ENCODE results near the gene LAMA2. TPM values are rescaled to one million over a fixed set of nuclear protein-coding genes. Genes with fewer than 3 reads are reported as not detected.

LAMA2 gene
- total and polyA plus RNA-seq, 7 donors, result 8.8 to 59.0 (median 27.3) TPM

DNA sequence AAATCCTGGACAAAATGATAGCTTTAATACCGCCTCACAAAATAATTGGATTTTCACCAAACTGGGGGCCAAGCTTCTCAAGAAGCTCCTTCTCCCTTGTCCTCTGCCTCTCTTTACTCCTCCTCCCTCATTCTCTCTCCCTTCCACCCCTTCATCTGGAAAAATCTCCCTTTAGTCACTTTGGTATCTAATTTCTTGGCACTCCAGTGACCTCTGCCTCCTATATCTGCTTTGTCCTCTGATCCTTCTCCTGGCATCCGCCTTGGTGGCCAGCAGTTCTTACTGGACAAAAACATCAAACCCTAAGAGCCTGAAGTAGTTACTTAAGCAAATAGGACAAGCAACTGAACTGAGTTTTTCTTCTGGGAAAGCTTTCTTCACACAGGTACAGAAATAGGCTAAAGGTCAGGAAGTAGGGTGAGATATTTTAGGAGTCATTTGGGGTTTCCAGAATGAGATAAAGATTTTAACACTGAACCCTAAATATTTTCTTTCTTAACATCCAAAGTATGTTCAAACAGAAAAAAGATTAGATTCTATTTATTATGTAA lies 606.4 kb downstream of the LAMA2 start:
- no peak for TF ChIP-seq CTCF (IDR thresholded peaks at IDR 0.05)
- H3K27ac ChIP-seq, result peak overlapping the region; percentile 40
- intact Hi-C loops (cut with DNase I), result no loop called here
- H3K36me3 ChIP-seq (ENCODE audit: insufficient read depth in 1 of 2, low read depth in 1 of 2), result peaks cover 0 to 28% of the 10 kb centered on the region in 2 donors
- no peak overlapping the region for H3K4me3 ChIP-seq
- H3K4me1 ChIP-seq, result peaks cover 32% of the 10 kb centered on the region
- ATAC-seq (no peak), DNase-seq (no peak)
- WGBS, 3 donors, result 86 to 93% (median 89%) methylated on average over 2 of the region's 2 CpGs
- no peaks in the 10 kb centered on the region for H3K27me3 ChIP-seq (ENCODE audit: insufficient read depth in 3 of 3, low read length in 2 of 3)
- no peaks in the 10 kb centered on the region for H3K9me3 ChIP-seq

GRCh38 chr6:129490521-129491255 lies 607.8 kb downstream of the LAMA2 start:
- no peak for DNase-seq
- no peaks in the 10 kb centered on the region for H3K27me3 ChIP-seq (ENCODE audit: insufficient read depth in 3 of 3, low read length in 2 of 3)
- peaks cover 32% of the 10 kb centered on the region for H3K4me1 ChIP-seq
- 36 to 44% (median 41%) methylated on average over 9 of the region's 9 CpGs for WGBS, 3 donors
- ATAC-seq, result peak; percentile 68 to 87 (median 86)
- peaks cover 0 to 34% of the 10 kb centered on the region in 2 donors for H3K36me3 ChIP-seq (ENCODE audit: insufficient read depth in 1 of 2, low read depth in 1 of 2)
- TF ChIP-seq CTCF (IDR thresholded peaks at IDR 0.05), result no peak
- peak overlapping the region; percentile 46 for H3K4me3 ChIP-seq
- peak overlapping the region; percentile 85 for H3K27ac ChIP-seq
- intact Hi-C loops (cut with DNase I), result no loop called here
- H3K9me3 ChIP-seq, result no peaks in the 10 kb centered on the region

GRCh38 chr6:129491436-129491835 lies 608.5 kb downstream of the LAMA2 start:
- intact Hi-C loops (cut with DNase I), result no loop called here
- H3K4me1 ChIP-seq, result peaks cover 32% of the 10 kb centered on the region
- no peaks in the 10 kb centered on the region for H3K9me3 ChIP-seq
- H3K36me3 ChIP-seq (ENCODE audit: insufficient read depth in 1 of 2, low read depth in 1 of 2), result peaks cover 0 to 35% of the 10 kb centered on the region in 2 donors
- ATAC-seq, result peak in 3 of 4 donors; percentile 19 to 55 (median 50)
- H3K4me3 ChIP-seq, result no peak overlapping the region
- WGBS, 3 donors, result 59 to 92% (median 80%) methylated on average over 6 of the region's 6 CpGs
- no peaks in the 10 kb centered on the region for H3K27me3 ChIP-seq (ENCODE audit: insufficient read depth in 3 of 3, low read length in 2 of 3)
- TF ChIP-seq CTCF (IDR thresholded peaks at IDR 0.05), result no peak
- H3K27ac ChIP-seq, result peak overlapping the region; percentile 85
- DNase-seq, result no peak

- Histone ChIP-seq H3K9me3 (no peaks in the 10 kb centered on the region), H3K4me3 (no peak overlapping the region), H3K27me3 (ENCODE audit: insufficient read depth in 3 of 3, low read length in 2 of 3) (no peaks in the 10 kb centered on the region), H3K36me3 (ENCODE audit: insufficient read depth in 1 of 2, low read depth in 1 of 2) (peaks cover 0 to 29% of the 10 kb centered on the region in 2 donors), H3K4me1 (peaks cover 32% of the 10 kb centered on the region), H3K27ac (no peak overlapping the region)
- no peak for TF ChIP-seq CTCF (IDR thresholded peaks at IDR 0.05)
- intact Hi-C loops (cut with DNase I), result no loop called here
- DNase-seq (no peak), ATAC-seq (no peak)
- 89 to 99% (median 90%) methylated on average over 4 of the region's 4 CpGs for WGBS, 3 donors
Measured at GRCh38 chr6:129492260-129492659, 609.3 kb downstream of the LAMA2 start.
